Mucosa of rectum (tissue), 2 donors: ENCODE measurements around the gene HEATR3.
A peak's percentile ranks its signal among the peaks of the same experiment; 100 is the strongest.

Experiments
- H3K27ac ChIP-seq, 2 donors: one replicate each; pipeline ENCODE4 v1.7.0; 2013; ENCODE audit warnings: inconsistent platforms in 2 of 2, low read depth in 2 of 2, low read length in 2 of 2
- H3K27me3 ChIP-seq, 2 donors: one replicate each; pipeline ENCODE4 v1.7.0; 2013; ENCODE audit warnings: low read length in 2 of 2; ENCODE audit not compliant: control insufficient read depth in 2 of 2, insufficient read depth in 2 of 2
- H3K36me3 ChIP-seq, 2 donors: one replicate each; pipeline ENCODE4 v1.7.0; 2013; ENCODE audit warnings: low read length in 2 of 2; ENCODE audit not compliant: control insufficient read depth in 2 of 2, insufficient read depth in 2 of 2
- H3K4me1 ChIP-seq, 2 donors: one replicate each; pipeline ENCODE4 v1.7.0; 2013; ENCODE audit warnings: low read length in 2 of 2, mild to moderate bottlenecking in 1 of 2; ENCODE audit not compliant: control insufficient read depth in 2 of 2, insufficient read depth in 2 of 2
- H3K4me3 ChIP-seq, 2 donors: one replicate each; pipeline ENCODE4 v1.7.0; 2013; ENCODE audit warnings: low read length in 2 of 2
- H3K9ac ChIP-seq, 2 donors: one replicate each; pipeline ENCODE4 v1.7.0; 2013; ENCODE audit warnings: low read length in 2 of 2, low read depth in 1 of 2, mild to moderate bottlenecking in 1 of 2
- H3K9me3 ChIP-seq, 2 donors: one replicate each; pipeline ENCODE4 v1.7.0; 2013; ENCODE audit warnings: low read length in 2 of 2; ENCODE audit not compliant: control insufficient read depth in 2 of 2
- donor health status: healthy.
- donor health status: Normal muscosa, but diverticular disease.

Gene HEATR3

DNA sequence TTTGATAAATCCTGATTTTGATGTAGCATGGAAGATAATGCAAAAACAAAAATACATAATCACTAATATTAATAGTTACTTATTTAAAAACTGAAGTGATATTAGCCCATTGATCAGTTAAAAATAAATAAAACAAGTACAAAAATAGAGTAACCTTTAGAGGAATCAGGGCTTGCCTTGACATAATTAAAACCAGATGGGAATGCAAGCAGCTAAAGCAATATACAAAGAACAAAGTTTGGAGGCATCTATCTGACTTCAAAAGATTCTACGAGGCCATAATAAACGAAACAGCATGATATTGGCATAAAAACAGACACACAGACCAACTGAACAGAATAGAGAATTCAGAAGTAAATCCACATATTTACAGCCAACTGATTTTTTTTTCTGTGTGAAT lies 15.0 kb upstream of the HEATR3 start:
- no peaks in the 10 kb centered on the region for H3K27me3 ChIP-seq
- H3K9me3 ChIP-seq = peaks cover 0 to under 1% of the 10 kb centered on the region in 2 donors
- no peak overlapping the region for H3K4me3 ChIP-seq
- no peak overlapping the region for H3K9ac ChIP-seq
- no peak overlapping the region for H3K27ac ChIP-seq
- no peaks in the 10 kb centered on the region for H3K4me1 ChIP-seq
- H3K36me3 ChIP-seq = no peaks in the 10 kb centered on the region

DNA sequence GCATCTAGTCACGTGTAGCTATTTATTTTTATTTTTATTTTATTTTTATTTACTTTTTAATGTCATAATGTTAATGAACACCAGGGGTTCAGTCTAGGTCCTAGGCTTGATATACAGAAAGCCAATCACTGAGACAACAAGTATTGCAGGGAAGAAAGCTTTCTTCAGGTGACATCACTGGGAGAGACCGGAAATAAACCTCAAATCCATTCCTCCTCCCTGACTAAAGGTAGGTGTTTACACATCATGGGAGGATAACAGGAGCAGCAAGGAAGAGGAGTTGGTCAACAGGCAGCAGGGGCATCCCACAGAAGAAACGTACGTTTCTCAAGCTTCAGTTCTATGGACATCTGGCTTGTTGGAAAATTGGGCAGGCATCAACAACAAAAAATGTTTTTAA lies 9.5 kb upstream of the HEATR3 start:
- no peaks in the 10 kb centered on the region for H3K27me3 ChIP-seq
- no peak overlapping the region for H3K9ac ChIP-seq
- H3K27ac ChIP-seq = no peak overlapping the region
- H3K4me1 ChIP-seq = no peaks in the 10 kb centered on the region
- H3K4me3 ChIP-seq = no peak overlapping the region
- H3K36me3 ChIP-seq = no peaks in the 10 kb centered on the region
- peaks cover 4 to 6% of the 10 kb centered on the region in 2 donors for H3K9me3 ChIP-seq

DNA sequence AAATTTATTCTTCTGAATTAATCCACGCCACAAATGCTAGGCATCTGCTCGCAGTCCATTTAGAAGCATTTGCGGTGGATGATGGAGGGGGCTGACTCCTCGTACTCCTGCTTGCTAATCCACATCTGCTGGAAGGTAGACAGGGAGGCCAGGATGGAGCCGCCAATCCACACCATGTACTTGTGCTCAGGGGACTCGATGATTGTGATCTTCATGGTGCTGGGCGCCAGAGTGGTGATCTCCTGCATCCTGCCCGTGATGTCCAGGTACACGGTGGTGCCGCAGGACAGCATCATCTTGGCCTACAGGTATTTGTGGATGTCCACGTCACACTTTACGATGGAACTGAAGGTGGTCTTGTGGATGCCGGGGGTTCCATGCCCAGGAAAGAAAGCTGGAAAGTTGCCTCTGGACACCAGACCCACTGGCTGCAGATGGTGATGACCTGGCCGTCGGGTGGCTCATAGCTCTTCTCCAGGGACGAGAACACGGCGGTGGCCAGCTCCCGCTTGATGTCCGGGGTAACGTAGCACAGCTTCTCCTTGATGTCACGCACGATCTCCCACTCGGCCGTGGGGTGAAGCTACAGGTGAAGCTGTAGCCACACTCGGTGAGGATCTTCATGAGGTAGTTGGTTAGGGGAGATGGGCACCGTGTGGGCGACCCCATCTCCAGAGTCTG lies 7.5 kb upstream of the HEATR3 start:
- H3K27ac ChIP-seq = no peak overlapping the region
- H3K9ac ChIP-seq = no peak overlapping the region
- no peaks in the 10 kb centered on the region for H3K4me1 ChIP-seq
- H3K4me3 ChIP-seq = no peak overlapping the region
- H3K27me3 ChIP-seq = no peaks in the 10 kb centered on the region
- no peaks in the 10 kb centered on the region for H3K36me3 ChIP-seq
- H3K9me3 ChIP-seq = peaks cover 4 to 6% of the 10 kb centered on the region in 2 donors

GRCh38 chr16:50059111-50059510 lies 6.7 kb upstream of the HEATR3 start:
- H3K9ac ChIP-seq = no peak overlapping the region
- H3K27ac ChIP-seq = no peak overlapping the region
- no peak overlapping the region for H3K4me3 ChIP-seq
- H3K4me1 ChIP-seq = no peaks in the 10 kb centered on the region
- H3K27me3 ChIP-seq = no peaks in the 10 kb centered on the region
- peaks cover 4 to 6% of the 10 kb centered on the region in 2 donors for H3K9me3 ChIP-seq
- H3K36me3 ChIP-seq = no peaks in the 10 kb centered on the region

DNA sequence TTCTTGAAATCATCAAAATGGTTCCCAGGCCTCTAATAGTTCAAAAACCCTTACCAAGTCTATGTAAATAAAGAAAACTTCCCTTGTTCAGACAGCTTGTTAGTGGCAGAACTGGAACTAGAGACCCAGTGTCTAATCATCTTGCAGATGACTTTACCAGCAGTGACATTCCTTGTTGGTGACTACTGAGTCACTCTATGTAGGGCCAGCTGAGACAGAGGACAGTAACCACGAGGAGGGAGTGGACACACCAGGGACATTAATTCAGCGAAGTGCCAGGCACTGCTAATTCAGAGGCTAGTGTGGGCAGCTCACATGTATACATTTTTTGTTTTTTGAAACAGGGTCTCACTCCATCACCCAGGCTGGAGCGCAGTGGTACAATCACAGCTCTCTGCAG lies 6.1 kb upstream of the HEATR3 start:
- H3K9ac ChIP-seq = no peak overlapping the region
- no peaks in the 10 kb centered on the region for H3K36me3 ChIP-seq
- H3K4me3 ChIP-seq = no peak overlapping the region
- no peaks in the 10 kb centered on the region for H3K4me1 ChIP-seq
- H3K27ac ChIP-seq = no peak overlapping the region
- peaks cover 4 to 6% of the 10 kb centered on the region in 2 donors for H3K9me3 ChIP-seq
- H3K27me3 ChIP-seq = no peaks in the 10 kb centered on the region

GRCh38 chr16:50061326-50061725 lies 4.4 kb upstream of the HEATR3 start:
- peaks cover 2 to 3% of the 10 kb centered on the region in 2 donors for H3K9me3 ChIP-seq
- H3K9ac ChIP-seq = no peak overlapping the region
- no peak overlapping the region for H3K4me3 ChIP-seq
- no peaks in the 10 kb centered on the region for H3K4me1 ChIP-seq
- no peaks in the 10 kb centered on the region for H3K36me3 ChIP-seq
- H3K27me3 ChIP-seq = no peaks in the 10 kb centered on the region
- no peak overlapping the region for H3K27ac ChIP-seq

DNA sequence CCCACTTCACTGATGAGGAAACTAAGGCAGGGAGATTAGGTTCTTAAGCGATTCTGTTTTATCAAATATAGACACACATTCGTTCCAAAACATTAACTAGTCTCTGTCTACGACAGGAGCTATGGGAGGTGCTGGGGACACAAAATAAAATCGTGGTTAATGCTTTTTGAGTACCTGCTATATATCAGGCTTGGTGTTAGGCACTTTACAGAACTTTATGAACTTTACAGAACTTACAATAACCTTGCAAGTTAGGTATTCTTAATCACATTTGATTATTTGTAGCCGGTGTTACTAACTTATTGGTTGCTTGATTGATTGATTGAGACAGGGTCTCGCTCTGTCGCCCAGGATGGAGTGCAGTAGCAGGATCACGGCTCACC lies 538 bp upstream of the HEATR3 start:
- Histone ChIP-seq H3K27me3 (no peaks in the 10 kb centered on the region), H3K4me3 (peak overlapping the region; percentile 72 to 92), H3K36me3 (peaks cover 9% of the 10 kb centered on the region in 2 donors), H3K27ac (peak overlapping the region in 1 of 2 donors; percentile 97), H3K9me3 (no peaks in the 10 kb centered on the region), H3K9ac (no peak overlapping the region), H3K4me1 (peaks cover 10 to 13% of the 10 kb centered on the region in 2 donors)

- H3K27ac ChIP-seq = peak overlapping the region; percentile 86 to 97
- peak overlapping the region; percentile 72 to 81 for H3K9ac ChIP-seq
- H3K4me3 ChIP-seq = peak overlapping the region; percentile 89 to 92
- H3K9me3 ChIP-seq = no peaks in the 10 kb centered on the region
- peaks cover 17 to 18% of the 10 kb centered on the region in 2 donors for H3K36me3 ChIP-seq
- no peaks in the 10 kb centered on the region for H3K27me3 ChIP-seq
- peaks cover 10 to 13% of the 10 kb centered on the region in 2 donors for H3K4me1 ChIP-seq
These were observed 916 bp downstream of the HEATR3 start for GRCh38 chr16:50066482-50067289.

DNA sequence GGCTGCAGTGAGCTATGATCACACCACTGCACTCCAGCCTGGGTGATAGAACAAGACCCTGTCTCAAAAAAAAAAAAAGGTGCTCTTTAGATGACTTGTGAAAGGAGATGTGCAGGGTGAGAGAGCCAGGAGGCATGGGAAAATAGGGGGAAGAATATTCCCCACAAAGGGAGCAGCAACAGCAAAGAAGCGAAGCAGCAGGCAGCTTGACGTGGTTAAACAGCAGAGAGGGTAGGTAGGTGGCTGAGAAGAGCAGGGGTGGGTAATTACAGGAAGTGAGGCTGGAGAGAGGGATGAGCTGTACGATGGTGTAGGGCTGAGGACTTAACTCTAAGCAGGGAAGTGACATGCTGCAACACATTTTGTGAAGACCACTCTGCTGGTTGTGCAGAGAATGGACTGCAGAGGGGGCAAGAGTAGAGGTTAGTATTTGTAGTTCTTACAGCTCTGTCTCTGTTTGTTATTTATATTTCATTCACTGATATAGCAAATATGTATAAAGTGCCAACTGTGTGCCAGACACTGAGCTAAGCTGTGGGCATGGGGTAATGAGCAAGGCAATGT lies 1.6 kb downstream of the HEATR3 start:
- Histone ChIP-seq H3K9ac (no peak overlapping the region), H3K27me3 (no peaks in the 10 kb centered on the region), H3K36me3 (peaks cover 17 to 18% of the 10 kb centered on the region in 2 donors), H3K27ac (no peak overlapping the region), H3K4me1 (peaks cover 10 to 13% of the 10 kb centered on the region in 2 donors), H3K9me3 (no peaks in the 10 kb centered on the region), H3K4me3 (no peak overlapping the region)

GRCh38 chr16:50068550-50068949 lies 2.8 kb downstream of the HEATR3 start:
- H3K9ac ChIP-seq = no peak overlapping the region
- H3K27ac ChIP-seq = no peak overlapping the region
- no peaks in the 10 kb centered on the region for H3K27me3 ChIP-seq
- H3K4me1 ChIP-seq = peaks cover 13% of the 10 kb centered on the region in 2 donors
- no peaks in the 10 kb centered on the region for H3K9me3 ChIP-seq
- H3K4me3 ChIP-seq = no peak overlapping the region
- peaks cover 17 to 18% of the 10 kb centered on the region in 2 donors for H3K36me3 ChIP-seq
